GM18511 (cell line): ENCODE data around the gene NEMP1.
"Not testable (repeated sequence)": the region's sequence is repeated elsewhere in the genome, so short reads cannot be mapped to it uniquely, and the experiment has no call there.

Experiments
- ATAC-seq: cut with Tn5 transposase; IDR thresholded peaks from one replicate; pipeline ENCODE4 v1.9.1; 2021; ENCODE audit warnings: mild to moderate bottlenecking, moderate library complexity; ENCODE audit not compliant: unreplicated experiment

Gene NEMP1

GRCh38 chr12:57091638-57092528 is 13.3 kb upstream of the NEMP1 start:
- no peak for ATAC-seq

DNA sequence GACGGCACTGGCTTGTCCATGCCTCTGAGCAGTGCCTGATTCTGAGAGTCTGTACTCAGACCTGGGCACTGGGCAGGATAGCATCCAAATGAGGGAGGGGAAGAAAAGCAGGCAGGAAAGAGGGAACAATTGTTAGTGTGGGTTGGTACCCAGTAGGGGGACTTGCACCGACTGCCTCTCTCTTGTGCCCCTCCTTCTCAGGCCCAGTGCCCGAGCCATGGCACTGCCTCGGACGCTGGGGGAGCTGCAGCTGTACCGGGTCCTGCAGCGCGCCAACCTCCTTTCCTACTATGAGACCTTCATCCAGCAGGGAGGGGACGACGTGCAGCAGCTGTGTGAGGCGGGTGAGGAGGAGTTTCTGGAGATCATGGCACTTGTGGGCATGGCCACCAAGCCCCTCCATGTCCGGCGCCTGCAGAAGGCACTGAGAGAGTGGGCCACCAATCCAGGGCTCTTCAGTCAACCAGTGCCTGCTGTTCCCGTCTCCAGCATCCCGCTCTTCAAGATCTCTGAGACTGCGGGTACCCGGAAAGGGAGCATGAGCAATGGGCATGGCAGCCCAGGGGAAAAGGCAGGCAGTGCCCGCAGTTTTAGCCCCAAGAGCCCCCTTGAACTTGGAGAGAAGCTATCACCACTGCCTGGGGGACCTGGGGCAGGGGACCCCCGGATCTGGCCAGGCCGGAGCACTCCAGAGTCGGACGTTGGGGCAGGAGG is 12.5 kb upstream of the NEMP1 start:
- no peak for ATAC-seq

- ATAC-seq, result no peak
These were observed 11.9 kb upstream of the NEMP1 start for GRCh38 chr12:57090490-57090889.

DNA sequence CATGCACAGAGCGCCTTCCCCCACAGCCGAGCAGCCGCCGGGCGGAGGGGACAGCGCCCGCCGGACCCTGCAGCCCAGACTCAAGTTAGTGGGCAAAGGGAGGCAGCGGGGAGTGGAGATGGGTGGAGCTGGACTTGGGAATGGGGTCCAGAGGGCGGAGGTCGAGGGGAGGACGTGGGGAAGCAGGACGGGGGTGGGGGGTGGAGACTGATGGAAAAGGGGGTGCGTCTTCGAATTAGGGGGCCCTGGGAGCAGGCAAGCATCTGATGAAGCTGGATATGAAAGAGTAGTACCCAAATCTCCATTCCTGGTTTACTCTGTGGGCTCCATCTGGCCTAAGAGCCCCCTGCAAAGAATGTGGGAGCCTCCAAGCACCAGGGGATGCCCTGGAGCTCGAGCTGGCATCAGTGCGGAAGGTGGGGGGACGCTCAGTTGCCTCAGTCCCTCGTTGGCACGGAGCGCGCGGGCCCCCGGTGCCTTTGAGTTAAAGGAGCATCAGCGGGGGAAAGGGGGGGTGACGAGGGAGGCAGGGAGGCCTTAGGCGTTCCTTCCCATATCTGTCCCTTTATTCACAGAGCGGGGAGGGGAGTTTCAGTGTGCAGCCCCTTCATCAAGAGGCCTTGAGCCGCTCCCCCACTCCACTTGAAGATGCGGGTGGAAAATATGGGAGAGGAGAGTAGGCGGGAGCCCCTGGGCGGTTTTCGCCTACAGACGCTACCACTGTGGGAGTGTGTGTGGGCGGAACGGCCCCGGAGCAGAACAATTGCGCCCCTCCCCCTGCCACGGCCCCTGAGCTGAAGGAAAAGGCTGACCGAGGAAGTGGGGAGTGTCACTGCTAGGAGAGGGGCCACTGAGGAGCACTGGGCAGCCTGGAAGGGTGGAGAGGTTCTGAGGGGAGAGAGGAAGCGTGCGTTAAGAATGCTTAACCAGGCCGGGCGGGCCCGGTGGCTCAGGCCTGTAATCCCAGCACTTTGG is 11.0 kb upstream of the NEMP1 start:
- no peak for ATAC-seq

DNA sequence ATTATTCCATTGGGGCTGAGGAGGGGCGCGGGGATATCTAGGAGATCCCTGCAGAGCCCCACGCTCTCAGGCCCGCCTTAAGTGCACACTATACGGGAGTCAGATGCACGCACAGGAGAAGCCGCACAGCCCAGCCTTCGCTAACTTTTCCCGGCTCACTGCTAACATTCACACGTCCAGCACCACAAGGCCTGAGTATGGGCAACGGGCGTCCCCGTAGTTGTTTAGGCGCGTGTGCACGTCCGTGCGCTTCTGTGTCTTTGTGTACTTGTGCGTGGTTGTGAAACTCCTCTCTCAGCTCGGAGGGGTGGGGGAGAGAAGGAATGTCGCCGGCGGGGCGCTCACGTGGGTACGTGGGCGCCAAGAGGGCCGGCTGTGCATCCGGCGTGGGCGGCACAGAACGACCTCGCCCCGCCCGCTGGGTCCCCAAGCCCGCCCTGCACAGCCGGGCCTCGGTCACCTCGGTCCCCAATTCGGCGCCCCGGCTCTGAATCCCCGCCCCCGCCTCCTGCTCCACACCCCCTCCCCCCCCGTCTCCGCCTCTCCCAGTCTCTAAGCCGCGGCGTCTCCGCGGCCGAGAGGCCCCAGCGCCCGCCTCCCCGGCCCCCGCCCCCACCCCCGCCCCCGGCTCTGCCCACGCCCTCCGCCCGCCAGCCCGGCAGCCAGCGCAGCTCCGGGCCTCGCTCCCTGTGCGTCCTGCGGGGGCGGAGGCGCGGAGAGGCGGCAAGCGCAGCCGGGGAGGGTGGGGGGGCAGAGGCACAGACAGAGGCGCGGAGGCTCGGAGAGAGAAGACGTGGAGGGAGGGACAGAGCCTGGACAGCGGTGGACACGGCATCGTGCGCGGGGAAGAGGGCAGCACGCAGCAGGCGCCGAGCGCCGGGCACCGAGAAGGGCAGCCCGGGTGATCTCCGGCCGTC is 10.0 kb upstream of the NEMP1 start, which contains the start of gene NAB2:
Gene NAB2, plus strand, starts transcription at position 761 of the 917 bp plus-strand sequence. CDS start 158 bp downstream, outside the sequence.
- ATAC-seq, result peak; percentile 63

DNA sequence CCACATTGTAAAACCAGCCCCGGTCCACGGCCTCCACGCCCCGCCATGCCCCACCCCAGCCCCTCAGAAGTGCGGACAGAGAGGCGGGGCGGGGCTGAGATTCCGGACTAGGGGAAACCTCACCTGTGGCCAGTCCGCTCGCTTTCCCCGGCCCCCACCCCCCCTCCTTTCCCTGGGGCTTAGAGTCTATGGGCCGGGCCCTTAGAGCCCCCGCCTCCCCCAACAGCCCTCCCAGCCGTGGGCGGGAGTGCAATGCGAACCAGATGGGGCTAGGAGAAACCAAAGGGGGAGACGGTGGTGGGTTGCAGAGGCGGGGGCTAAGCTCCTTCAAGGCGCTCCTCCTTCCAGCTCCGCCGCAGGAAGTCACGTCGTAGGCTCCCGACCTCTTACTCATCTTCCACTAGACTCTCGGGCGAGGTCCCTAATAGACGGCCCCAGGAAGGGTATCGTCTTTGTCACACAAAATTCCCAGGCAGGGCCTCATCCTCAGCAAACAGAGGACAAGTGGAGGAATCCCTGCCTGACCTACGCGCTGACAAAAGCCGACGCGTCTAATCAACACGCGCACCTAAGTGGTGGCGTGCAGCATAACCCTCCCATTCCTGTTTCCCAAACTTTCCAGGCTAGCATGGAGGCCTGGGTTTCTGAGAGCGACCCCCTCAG is 9.2 kb upstream of the NEMP1 start:
- ATAC-seq, result peak; percentile 50

GRCh38 chr12:57087010-57087690 is 8.6 kb upstream of the NEMP1 start:
- ATAC-seq, result peak; percentile 33

- ATAC-seq, result no peak
These were observed 8.0 kb upstream of the NEMP1 start for GRCh38 chr12:57086493-57087009.

GRCh38 chr12:57085999-57086492 is 7.5 kb upstream of the NEMP1 start:
- ATAC-seq, result no peak

- no peak for ATAC-seq
These were observed 2.3 kb upstream of the NEMP1 start for GRCh38 chr12:57080855-57081254.

DNA sequence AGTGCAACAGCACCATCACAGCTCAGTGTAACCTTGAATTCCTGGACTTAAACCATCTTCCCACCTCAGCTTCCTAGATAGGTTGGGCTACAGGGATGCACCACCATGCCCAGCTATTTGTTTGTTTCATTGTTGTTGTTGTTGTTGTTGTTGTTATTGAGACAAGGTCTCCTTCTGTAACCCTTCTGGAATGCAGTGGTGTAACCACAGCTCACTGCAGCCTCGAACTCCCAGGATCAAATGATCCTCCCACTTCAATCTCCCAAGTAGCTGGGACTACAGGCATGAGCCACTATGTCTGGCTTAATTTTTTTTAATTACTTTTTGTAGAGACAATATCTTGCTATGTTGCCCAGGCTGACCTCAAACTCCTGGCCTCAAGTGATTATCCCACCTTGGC is 1.2 kb upstream of the NEMP1 start:
- no peak for ATAC-seq

DNA sequence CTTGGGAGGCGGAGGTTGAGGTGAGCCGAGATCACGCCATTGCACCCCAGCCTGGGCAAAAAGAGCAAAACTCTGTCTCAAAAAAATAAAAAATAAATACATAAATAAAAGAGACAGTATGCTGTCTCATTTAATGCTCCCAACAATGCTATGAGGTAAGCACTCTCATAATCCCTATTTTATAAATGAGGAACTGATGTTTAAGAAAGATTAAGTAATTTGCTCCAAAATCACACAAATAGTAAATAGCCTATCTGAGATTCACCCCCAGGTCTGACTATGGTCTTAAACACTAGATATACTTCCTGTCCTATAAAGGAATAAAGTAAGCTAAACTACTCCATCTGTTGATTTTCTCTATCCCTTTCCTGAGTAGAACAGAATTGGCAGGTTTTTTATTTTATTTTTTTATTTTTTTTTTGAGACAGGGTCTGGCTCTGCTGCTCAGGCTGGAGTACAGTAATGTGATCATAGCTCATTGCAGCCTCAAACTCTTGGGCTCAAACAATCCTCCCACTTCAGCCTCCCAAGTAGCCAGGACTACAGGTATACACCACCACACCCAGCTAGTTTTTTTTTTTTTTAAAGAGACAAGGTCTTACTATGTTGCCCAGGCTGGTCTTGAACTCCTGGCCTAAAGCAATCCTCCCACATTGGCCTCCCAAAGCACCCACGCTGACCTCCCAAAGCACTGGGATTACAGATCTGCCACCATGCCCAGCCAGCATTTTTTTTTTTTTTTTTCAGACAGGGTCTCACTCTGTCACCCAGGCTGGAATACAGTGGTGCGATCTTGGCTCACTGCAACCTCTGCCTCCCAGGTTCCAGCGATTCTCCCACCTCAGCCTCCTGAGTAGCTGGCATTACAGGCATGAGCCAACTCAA is 4.8 kb downstream of the NEMP1 start:
- ATAC-seq, result not testable (repeated sequence)

DNA sequence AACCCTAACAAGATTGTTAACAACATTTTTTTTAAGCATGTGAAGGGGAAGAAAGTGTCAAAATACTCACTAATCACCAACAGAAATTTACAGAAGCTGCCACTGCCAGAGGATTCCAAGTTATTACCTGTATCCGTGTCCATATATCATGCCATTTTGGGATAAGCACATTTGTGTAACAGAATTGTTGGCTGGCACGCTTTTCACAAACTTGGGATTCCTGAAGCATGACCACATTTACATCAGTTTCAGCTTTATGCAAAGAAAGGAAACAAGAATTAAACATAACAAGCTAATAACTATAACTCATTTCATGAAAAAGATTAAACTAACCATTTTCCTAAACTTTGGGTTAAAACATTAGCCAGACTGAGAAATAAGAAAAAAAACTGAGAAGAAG is 5.9 kb downstream of the NEMP1 start:
- no peak for ATAC-seq

DNA sequence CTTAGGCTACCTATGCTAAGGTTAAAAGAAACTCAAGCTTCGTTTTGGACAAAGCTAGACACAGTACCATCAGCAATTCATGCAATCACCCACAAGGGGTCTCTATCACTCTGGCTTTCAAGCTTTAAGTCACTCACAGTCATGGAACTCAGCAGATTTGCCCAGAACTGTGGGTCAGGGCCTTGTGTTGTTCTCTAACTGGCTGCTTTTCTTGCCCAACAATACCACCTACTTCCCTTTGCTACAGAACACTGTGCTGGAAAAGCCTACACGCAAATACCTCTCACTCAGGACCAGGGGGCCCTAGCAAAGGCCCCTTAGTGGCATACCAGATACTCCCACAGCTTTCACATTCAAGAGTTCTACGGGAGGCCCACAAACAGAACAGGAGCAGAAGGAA is 9.1 kb downstream of the NEMP1 start:
- peak; percentile 75 for ATAC-seq

DNA sequence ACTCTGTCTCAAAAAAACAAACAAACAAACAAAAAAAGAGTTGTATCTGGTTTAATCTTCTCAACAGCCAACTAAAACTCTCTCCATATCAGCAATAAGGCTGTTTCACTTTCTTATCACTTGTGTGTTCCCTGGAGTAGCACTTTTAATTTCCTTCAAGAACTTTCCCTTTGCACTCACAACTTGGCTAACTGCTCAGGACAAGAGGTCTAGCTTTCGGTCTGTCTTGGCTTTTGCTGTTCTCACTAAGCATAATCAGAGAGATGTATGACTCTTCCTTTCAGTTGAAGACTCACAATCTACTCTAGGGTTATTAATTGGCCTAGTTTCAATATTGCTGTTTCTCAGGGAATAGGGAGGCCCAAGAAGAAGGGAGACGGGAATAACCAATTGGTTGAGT is 12.3 kb downstream of the NEMP1 start:
- ATAC-seq, result no peak

DNA sequence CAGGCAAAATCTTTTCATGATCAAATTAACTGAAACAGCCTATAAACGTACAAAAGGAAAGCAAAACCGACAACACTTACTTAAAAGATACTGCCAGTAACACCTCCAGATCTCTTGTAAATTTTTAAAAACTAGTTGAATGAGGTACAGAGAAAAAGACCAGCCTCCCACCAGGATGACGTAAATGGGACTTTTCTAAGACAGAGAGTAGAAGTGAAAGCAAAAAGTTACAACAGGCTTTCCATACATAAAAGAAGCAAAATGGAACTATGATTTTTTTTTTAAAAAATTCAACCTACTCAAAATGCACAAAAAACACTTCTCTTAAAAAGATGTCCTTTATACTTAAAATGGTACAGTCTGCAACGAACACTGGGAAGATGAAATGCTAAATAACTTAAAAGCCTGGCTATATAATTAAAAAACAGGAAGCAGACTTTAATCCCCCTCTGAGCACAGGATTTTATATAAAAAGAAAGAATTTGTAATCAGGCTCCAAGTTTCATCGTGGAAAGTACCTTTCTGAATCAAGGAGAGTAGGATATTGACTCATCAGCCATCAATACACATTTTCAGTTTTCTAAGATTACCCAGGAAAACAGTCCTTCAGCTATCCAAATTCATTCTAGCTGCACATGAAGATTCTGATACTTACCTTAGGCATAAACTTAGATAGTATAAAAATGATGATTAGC is 14.5 kb downstream of the NEMP1 start:
- peak; percentile 85 for ATAC-seq

GRCh38 chr12:57058454-57058853 is 20.1 kb downstream of the NEMP1 start:
- ATAC-seq, result no peak
